HepG2 (cell line): Measurements from ENCODE around the gene TMEM79. TPM values are rescaled to one million over a fixed set of nuclear protein-coding genes. Genes with fewer than 3 reads are reported as not detected.

Experiments used
- KLF12 ChIP-seq: sonication (generic); formaldehyde crosslinking; IDR thresholded peaks from 2 replicates; pipeline ENCODE4 v1.4.0; 2020; ENCODE audit warnings: missing genetic modification reagents, borderline replicate concordance
- MBD4 ChIP-seq: IDR thresholded peaks from 2 replicates; pipeline ENCODE4 v1.6.1; 2012; ENCODE audit warnings: low read length, inconsistent platforms, borderline replicate concordance
- RBM22 ChIP-seq: fragments of 200-400 bp; formaldehyde crosslinking; optimal IDR thresholded peaks from 2 replicates; pipeline ENCODE3; 2017; ENCODE audit warnings: mild to moderate bottlenecking, low read length, moderate library complexity
- SMARCC2 ChIP-seq: fragments of 450-650 bp; IDR thresholded peaks from 2 replicates; pipeline ENCODE4 v1.6.1; 2017; ENCODE audit warnings: antibody characterized with exemption, mild to moderate bottlenecking
- ZNF10 ChIP-seq: sonication (generic); formaldehyde crosslinking; IDR thresholded peaks from 2 replicates; pipeline ENCODE4 v1.4.0; 2020; ENCODE audit warnings: mild to moderate bottlenecking, low read depth, missing genetic modification reagents, borderline replicate concordance
- ZNF337 ChIP-seq: sonication (generic); formaldehyde crosslinking; IDR thresholded peaks from 2 replicates; pipeline ENCODE4 v1.5.1; 2020; ENCODE audit warnings: missing genetic modification reagents, low read depth, mild to moderate bottlenecking, borderline replicate concordance
- ZNF616 ChIP-seq: sonication (generic); formaldehyde crosslinking; IDR thresholded peaks from 2 replicates; pipeline ENCODE4 v1.5.0; 2020; ENCODE audit warnings: low read depth, mild to moderate bottlenecking, missing genetic modification reagents
- polyA plus RNA-seq, 8 experiments: library from polyadenylated mRNA; depleted of rRNA in 3 of 8; stranded (reverse) in 7 of 8; unstranded in 1 of 8; fragments of >200 nt; fragmentation: Illumina TruSeq in 4 of 8; extraction: Trizol in 4 of 8; gene quantifications; 2 replicates each; pipeline versions ENCODE4 v1.2.1 to v1.2.3, GENCODE V29; 2011 to 2016; ENCODE audit warnings: low read depth in 4 of 8, missing spikeins in 1 of 8, mixed read lengths in 1 of 8; ENCODE audit not compliant: insufficient read depth in 1 of 8
- total RNA-seq, 5 experiments: library from RNA; depleted of rRNA; stranded (reverse); fragments of >200 nt; fragmentation: Illumina TruSeq; extraction: Trizol; gene quantifications; 2 replicates each; pipeline ENCODE4 v1.2.3, GENCODE V29; 2016; ENCODE audit warnings: low read depth in 1 of 5
- TF ChIP-seq, protein P1 (sequence below): sonication (generic); formaldehyde crosslinking; IDR thresholded peaks from 2 replicates; pipeline ENCODE4 v1.4.0; 2020; ENCODE audit warnings: mild to moderate bottlenecking, missing genetic modification reagents
- TF ChIP-seq, protein P2 (sequence below): sonication (generic); formaldehyde crosslinking; IDR thresholded peaks from 2 replicates; pipeline ENCODE4 v1.4.0; 2020; ENCODE audit warnings: mild to moderate bottlenecking, low read depth, missing genetic modification reagents
- TF ChIP-seq, protein P3 (sequence below): IDR thresholded peaks from 2 replicates; pipeline ENCODE4 v1.4.0; 2020; ENCODE audit warnings: mild to moderate bottlenecking, missing genetic modification reagents
- TF ChIP-seq, protein P4 (sequence below): sonication (generic); formaldehyde crosslinking; IDR thresholded peaks from 2 replicates; pipeline ENCODE4 v1.4.0; 2020; ENCODE audit warnings: missing genetic modification reagents, borderline replicate concordance

TMEM79 gene
- total and polyA plus RNA-seq, 2 of the 13 experiments (the other 11 are each of a cell fraction or from before 2014, with no cell fraction given): 1.2 to 1.9 TPM

DNA sequence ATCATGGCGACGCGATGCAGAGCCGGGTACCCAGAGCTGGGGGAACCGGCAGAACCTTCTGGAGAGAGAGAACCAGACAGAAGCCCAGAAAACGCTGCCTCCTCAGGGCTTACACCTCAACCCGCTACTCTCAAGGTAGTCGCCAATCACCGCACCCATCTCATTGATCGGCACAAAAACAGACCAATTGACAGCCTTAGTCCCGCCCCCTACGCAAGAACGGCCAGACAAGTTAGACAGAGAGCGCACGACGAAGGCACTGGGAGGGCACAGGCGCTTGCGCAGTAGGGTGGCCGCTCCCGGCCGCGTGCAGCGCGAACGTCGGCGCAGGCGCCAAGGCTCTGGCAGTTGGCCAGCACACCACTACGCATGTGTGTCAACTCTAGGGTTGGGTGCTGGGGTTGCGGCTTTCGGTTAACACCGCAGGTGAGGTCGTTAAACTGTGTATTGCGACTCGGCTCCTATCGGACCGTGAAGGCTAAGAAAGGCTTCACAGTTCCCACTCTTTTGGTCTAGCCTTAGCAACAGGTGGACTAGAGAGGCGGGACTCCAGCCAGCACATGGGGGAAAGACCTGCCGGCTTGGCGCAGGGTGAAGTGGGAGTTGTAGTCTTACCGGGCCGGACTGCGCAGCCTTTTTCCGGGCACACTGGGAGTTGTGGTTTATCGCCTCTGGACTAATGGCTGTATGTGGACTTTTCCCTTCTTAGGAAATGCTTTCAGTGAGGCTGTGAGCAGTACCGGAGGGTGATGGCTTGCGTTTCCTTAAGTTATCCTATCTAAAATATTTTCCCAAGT is 54.3 kb downstream of the TMEM79 start, which contains the start of the genes CCT3 and TSACC (continued):
- TF ChIP-seq, protein P1, sequence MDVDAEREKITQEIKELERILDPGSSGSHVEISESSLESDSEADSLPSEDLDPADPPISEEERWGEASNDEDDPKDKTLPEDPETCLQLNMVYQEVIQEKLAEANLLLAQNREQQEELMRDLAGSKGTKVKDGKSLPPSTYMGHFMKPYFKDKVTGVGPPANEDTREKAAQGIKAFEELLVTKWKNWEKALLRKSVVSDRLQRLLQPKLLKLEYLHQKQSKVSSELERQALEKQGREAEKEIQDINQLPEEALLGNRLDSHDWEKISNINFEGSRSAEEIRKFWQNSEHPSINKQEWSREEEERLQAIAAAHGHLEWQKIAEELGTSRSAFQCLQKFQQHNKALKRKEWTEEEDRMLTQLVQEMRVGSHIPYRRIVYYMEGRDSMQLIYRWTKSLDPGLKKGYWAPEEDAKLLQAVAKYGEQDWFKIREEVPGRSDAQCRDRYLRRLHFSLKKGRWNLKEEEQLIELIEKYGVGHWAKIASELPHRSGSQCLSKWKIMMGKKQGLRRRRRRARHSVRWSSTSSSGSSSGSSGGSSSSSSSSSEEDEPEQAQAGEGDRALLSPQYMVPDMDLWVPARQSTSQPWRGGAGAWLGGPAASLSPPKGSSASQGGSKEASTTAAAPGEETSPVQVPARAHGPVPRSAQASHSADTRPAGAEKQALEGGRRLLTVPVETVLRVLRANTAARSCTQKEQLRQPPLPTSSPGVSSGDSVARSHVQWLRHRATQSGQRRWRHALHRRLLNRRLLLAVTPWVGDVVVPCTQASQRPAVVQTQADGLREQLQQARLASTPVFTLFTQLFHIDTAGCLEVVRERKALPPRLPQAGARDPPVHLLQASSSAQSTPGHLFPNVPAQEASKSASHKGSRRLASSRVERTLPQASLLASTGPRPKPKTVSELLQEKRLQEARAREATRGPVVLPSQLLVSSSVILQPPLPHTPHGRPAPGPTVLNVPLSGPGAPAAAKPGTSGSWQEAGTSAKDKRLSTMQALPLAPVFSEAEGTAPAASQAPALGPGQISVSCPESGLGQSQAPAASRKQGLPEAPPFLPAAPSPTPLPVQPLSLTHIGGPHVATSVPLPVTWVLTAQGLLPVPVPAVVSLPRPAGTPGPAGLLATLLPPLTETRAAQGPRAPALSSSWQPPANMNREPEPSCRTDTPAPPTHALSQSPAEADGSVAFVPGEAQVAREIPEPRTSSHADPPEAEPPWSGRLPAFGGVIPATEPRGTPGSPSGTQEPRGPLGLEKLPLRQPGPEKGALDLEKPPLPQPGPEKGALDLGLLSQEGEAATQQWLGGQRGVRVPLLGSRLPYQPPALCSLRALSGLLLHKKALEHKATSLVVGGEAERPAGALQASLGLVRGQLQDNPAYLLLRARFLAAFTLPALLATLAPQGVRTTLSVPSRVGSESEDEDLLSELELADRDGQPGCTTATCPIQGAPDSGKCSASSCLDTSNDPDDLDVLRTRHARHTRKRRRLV (CRISPR knock-in tag): peak; percentile 61; the same call in 1 of the 2 replicates
- TF ChIP-seq, protein P2, sequence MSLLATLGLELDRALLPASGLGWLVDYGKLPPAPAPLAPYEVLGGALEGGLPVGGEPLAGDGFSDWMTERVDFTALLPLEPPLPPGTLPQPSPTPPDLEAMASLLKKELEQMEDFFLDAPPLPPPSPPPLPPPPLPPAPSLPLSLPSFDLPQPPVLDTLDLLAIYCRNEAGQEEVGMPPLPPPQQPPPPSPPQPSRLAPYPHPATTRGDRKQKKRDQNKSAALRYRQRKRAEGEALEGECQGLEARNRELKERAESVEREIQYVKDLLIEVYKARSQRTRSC: no peak
- TF ChIP-seq ZNF616 (no peak), RBM22 (peak; percentile 71), MBD4 (no peak), ZNF10 (no peak), SMARCC2 (no peak), ZNF337 (CRISPR knock-in tag) (peak; percentile 84; the same call in 1 of the 2 replicates), KLF12 (no peak)
- TF ChIP-seq, protein P3, sequence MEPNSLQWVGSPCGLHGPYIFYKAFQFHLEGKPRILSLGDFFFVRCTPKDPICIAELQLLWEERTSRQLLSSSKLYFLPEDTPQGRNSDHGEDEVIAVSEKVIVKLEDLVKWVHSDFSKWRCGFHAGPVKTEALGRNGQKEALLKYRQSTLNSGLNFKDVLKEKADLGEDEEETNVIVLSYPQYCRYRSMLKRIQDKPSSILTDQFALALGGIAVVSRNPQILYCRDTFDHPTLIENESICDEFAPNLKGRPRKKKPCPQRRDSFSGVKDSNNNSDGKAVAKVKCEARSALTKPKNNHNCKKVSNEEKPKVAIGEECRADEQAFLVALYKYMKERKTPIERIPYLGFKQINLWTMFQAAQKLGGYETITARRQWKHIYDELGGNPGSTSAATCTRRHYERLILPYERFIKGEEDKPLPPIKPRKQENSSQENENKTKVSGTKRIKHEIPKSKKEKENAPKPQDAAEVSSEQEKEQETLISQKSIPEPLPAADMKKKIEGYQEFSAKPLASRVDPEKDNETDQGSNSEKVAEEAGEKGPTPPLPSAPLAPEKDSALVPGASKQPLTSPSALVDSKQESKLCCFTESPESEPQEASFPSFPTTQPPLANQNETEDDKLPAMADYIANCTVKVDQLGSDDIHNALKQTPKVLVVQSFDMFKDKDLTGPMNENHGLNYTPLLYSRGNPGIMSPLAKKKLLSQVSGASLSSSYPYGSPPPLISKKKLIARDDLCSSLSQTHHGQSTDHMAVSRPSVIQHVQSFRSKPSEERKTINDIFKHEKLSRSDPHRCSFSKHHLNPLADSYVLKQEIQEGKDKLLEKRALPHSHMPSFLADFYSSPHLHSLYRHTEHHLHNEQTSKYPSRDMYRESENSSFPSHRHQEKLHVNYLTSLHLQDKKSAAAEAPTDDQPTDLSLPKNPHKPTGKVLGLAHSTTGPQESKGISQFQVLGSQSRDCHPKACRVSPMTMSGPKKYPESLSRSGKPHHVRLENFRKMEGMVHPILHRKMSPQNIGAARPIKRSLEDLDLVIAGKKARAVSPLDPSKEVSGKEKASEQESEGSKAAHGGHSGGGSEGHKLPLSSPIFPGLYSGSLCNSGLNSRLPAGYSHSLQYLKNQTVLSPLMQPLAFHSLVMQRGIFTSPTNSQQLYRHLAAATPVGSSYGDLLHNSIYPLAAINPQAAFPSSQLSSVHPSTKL (CRISPR knock-in tag): peak; percentile 31; the same call in 1 of the 2 replicates
- TF ChIP-seq, protein P4, sequence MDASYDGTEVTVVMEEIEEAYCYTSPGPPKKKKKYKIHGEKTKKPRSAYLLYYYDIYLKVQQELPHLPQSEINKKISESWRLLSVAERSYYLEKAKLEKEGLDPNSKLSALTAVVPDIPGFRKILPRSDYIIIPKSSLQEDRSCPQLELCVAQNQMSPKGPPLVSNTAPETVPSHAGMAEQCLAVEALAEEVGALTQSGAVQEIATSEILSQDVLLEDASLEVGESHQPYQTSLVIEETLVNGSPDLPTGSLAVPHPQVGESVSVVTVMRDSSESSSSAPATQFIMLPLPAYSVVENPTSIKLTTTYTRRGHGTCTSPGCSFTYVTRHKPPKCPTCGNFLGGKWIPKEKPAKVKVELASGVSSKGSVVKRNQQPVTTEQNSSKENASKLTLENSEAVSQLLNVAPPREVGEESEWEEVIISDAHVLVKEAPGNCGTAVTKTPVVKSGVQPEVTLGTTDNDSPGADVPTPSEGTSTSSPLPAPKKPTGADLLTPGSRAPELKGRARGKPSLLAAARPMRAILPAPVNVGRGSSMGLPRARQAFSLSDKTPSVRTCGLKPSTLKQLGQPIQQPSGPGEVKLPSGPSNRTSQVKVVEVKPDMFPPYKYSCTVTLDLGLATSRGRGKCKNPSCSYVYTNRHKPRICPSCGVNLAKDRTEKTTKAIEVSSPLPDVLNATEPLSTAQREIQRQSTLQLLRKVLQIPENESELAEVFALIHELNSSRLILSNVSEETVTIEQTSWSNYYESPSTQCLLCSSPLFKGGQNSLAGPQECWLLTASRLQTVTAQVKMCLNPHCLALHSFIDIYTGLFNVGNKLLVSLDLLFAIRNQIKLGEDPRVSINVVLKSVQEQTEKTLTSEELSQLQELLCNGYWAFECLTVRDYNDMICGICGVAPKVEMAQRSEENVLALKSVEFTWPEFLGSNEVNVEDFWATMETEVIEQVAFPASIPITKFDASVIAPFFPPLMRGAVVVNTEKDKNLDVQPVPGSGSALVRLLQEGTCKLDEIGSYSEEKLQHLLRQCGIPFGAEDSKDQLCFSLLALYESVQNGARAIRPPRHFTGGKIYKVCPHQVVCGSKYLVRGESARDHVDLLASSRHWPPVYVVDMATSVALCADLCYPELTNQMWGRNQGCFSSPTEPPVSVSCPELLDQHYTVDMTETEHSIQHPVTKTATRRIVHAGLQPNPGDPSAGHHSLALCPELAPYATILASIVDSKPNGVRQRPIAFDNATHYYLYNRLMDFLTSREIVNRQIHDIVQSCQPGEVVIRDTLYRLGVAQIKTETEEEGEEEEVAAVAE: peak; percentile 35; the same call in 1 of the 2 replicates
